ENCODE results near the gene RBM4B.
A peak's percentile ranks its signal among the peaks of the same experiment; 100 is the strongest.

The RBM4B gene

DNA sequence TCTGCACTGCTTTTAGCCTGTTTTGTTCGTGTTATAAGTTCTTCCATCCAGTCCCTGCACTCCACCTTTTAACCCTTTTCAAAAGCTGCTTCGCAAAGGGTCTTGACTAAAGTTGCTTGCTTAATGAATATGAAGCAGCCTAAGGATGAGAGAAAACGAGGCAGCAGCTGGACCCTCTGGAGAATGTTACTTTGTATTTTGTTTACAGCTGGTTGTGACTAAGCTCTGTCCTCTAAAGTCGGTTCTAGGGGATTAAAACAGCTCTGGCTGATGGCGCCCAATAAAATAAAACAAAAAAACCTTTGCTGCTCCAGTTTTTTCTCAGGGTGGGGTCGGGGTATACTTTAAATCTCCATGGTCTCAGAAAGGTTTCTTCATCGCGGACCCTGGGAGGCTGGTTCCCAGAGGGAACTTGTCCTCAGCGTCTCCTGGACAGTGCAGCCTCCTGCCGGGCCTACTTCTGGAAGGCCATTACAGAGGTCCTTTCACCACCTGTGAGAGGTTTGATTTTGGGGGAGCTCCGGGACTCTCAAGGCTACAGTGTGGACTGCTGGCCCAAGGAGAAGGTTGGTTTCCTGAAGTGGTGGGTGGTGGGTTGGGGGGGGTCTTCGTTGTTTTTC is 40.0 kb downstream of the RBM4B start:
- no peaks in the 10 kb centered on the region for H3K9me3 ChIP-seq (replicated peaks in 1 of 11)
- H3K4me3 ChIP-seq, result peak overlapping the region; percentile 16 to 91 (median 78); a peak in 18 of 20 replicates
- H3K4me2 ChIP-seq, result peak overlapping the region; percentile 57 to 86 (median 79)
- peak overlapping the region; percentile 38 to 98 (median 93); a peak in 21 of 22 replicates for H3K27ac ChIP-seq
- TF ChIP-seq Cebpa-rat (IDR thresholded peaks at IDR 0.05), result no peak
- H4K20me1 ChIP-seq, result peaks cover 51 to 94% (median 85%) of the 10 kb centered on the region in 11 experiments
- peaks cover 42 to 85% (median 79%) of the 10 kb centered on the region in 11 experiments for H3K36me3 ChIP-seq
- no peaks in the 10 kb centered on the region for H3K27me3 ChIP-seq
- H3K4me1 ChIP-seq, result peaks cover 42 to 55% (median 45%) of the 10 kb centered on the region in 10 experiments
- peak overlapping the region; percentile 48 to 98 (median 95); a peak in 20 of 22 replicates for H3K9ac ChIP-seq

DNA sequence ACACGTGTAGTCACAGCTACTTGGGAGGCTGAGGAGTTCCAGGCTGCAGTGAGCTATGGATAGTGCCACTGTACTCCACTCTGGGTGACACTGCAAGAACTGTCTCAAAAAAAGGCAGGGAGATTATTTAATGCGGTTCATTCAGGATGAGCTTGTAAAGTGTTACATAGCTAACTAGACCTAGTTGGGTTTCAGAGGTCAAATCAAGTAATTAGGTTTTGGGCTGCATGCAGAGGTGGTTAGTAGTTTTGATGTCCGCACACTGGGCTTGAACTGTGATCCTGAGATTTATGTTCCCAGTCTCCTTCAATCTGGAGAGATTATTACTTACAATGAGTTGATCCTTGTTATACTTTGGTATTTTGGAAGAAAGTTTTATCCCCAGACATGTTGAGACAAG is 41.3 kb downstream of the RBM4B start:
- Histone ChIP-seq H3K9me3 (replicated peaks in 1 of 11) (no peaks in the 10 kb centered on the region), H3K36me3 (peaks cover 44 to 85% (median 79%) of the 10 kb centered on the region in 11 experiments), H3K27ac (peak overlapping the region in 3 of 11 experiments; percentile 13 to 95 (median 91); a peak in 2 of 22 replicates), H3K9ac (peak overlapping the region in 2 of 11 experiments; percentile 4 to 7; a peak in 2 of 22 replicates), H3K4me2 (no peak overlapping the region), H3K4me3 (no peak overlapping the region), H3K27me3 (no peaks in the 10 kb centered on the region), H4K20me1 (peaks cover 51 to 94% (median 85%) of the 10 kb centered on the region in 11 experiments), H3K4me1 (peaks cover 29 to 45% (median 33%) of the 10 kb centered on the region in 10 experiments)
- TF ChIP-seq Cebpa-rat (IDR thresholded peaks at IDR 0.05), result no peak

DNA sequence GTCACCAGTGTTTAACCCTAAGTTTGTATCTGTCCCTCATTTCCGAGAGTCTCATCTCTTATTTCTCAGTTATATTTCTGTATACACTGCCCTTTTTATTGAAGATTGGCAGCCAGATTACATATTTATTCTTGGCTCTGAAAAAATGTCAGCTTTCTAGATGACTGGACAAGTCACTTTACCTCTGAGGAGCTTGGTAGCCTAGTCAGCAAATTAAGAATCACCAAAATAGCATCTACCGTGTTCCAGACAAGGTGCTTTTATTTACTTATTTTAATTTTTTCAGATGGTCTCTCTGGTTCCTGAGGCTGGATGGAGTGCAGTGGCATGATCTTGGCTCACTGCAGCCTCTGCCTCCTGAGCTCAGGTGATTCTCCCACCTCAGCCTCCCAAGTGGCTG is 44.7 kb downstream of the RBM4B start:
- Histone ChIP-seq H4K20me1 (peaks cover 63 to 100% (median 92%) of the 10 kb centered on the region in 11 experiments), H3K9ac (no peak overlapping the region; a peak in 1 of 22 replicates), H3K4me3 (no peak overlapping the region), H3K27me3 (no peaks in the 10 kb centered on the region), H3K4me2 (no peak overlapping the region), H3K27ac (no peak overlapping the region), H3K36me3 (peaks cover 55 to 96% (median 90%) of the 10 kb centered on the region in 11 experiments), H3K4me1 (peaks cover 6 to 23% (median 10%) of the 10 kb centered on the region in 10 experiments), H3K9me3 (replicated peaks in 1 of 11) (no peaks in the 10 kb centered on the region)
- TF ChIP-seq Cebpa-rat (IDR thresholded peaks at IDR 0.05), result no peak

DNA sequence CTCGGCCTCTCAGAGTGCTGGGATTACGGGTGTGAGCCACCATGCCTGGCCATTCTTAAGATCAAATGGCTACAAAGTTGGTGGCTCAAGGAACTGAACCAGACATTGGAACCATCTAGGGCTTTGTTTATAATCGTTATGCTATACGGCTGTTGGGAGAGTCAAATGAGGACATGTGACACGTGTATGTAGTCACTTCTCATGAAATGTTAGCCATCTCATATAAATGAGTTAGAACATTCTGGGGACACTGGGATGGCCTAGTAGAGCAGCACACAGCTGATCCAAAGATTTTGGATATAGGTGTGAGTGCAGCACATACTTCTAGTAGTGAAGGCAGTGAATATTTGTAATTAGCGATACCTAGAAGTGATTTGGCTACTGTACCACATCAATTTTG is 45.8 kb downstream of the RBM4B start:
- no peaks in the 10 kb centered on the region for H3K27me3 ChIP-seq
- no peak overlapping the region for H3K9ac ChIP-seq
- peaks cover 66 to 100% (median 99%) of the 10 kb centered on the region in 11 experiments for H3K36me3 ChIP-seq
- H4K20me1 ChIP-seq, result peaks cover 74 to 100% (median 100%) of the 10 kb centered on the region in 11 experiments
- TF ChIP-seq Cebpa-rat (IDR thresholded peaks at IDR 0.05), result no peak
- H3K4me2 ChIP-seq, result no peak overlapping the region
- no peak overlapping the region for H3K27ac ChIP-seq
- H3K4me3 ChIP-seq, result no peak overlapping the region
- no peaks in the 10 kb centered on the region for H3K9me3 ChIP-seq (replicated peaks in 1 of 11)
- H3K4me1 ChIP-seq, result peaks cover 0 to 16% (median 3%) of the 10 kb centered on the region in 10 experiments; a peak in 6 of 20 replicates

DNA sequence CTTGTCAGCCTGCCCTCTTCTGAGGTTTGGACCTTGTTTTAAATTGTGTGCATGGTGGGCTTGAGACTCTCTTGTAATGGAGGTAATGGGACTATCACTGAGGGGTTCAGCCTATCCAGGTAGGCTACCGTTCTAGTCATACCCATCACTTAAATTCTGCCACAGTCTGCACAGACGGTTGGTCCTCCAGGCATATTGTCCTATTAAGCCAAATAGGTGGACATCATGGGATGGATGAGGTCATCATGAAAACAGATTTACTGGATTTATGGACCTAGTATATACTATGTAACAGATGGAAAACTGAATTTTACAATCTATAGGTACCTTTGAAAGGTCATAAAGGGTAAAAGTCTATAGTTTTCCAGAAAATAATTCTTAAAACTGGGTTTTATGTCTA is 48.3 kb downstream of the RBM4B start:
- H3K36me3 ChIP-seq, result peaks cover 91 to 100% (median 100%) of the 10 kb centered on the region in 11 experiments
- H3K27me3 ChIP-seq, result no peaks in the 10 kb centered on the region
- no peaks in the 10 kb centered on the region for H3K9me3 ChIP-seq (replicated peaks in 1 of 11)
- no peak overlapping the region for H3K4me2 ChIP-seq
- H4K20me1 ChIP-seq, result peaks cover 94 to 100% (median 100%) of the 10 kb centered on the region in 11 experiments
- H3K4me3 ChIP-seq, result no peak overlapping the region
- peaks cover 0 to 26% (median 5%) of the 10 kb centered on the region in 10 experiments; a peak in 4 of 20 replicates for H3K4me1 ChIP-seq
- TF ChIP-seq Cebpa-rat (IDR thresholded peaks at IDR 0.05), result no peak
- no peak overlapping the region for H3K27ac ChIP-seq
- H3K9ac ChIP-seq, result no peak overlapping the region

DNA sequence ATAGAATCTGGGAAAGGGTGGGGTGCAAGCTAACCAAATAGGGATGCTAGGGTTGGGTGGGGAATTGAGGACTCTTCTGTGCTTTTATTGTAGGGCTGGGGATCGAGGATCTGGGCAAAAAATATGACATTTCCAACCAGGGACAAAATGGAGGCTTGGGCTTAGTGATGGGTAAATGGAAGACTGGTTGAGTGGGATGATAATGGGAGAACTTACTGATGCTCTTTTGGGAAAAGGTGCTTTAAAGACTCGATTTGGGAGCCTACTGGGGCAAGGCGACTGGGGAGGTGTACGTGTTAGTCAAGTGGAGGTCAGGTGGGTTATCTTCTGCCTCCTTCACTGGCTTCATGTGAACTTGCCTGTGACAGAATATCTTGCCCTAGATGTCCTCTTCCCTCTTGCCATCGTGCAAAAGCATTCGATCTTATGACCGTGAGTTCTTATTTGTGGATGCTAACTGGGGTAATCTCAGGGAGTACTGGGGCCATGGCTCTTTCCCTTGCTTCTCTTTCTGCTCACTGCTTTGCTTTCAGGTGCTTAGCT is 49.6 kb downstream of the RBM4B start:
- Histone ChIP-seq H3K4me2 (no peak overlapping the region), H3K9me3 (replicated peaks in 1 of 11) (no peaks in the 10 kb centered on the region), H3K9ac (no peak overlapping the region), H3K4me1 (peaks cover 2 to 38% (median 13%) of the 10 kb centered on the region in 10 experiments; a peak in 15 of 20 replicates), H3K27ac (no peak overlapping the region), H3K36me3 (peaks cover 94 to 100% (median 100%) of the 10 kb centered on the region in 11 experiments), H3K27me3 (no peaks in the 10 kb centered on the region), H4K20me1 (peaks cover 100% of the 10 kb centered on the region in 11 experiments), H3K4me3 (no peak overlapping the region)
- no peak for TF ChIP-seq Cebpa-rat (IDR thresholded peaks at IDR 0.05)

DNA sequence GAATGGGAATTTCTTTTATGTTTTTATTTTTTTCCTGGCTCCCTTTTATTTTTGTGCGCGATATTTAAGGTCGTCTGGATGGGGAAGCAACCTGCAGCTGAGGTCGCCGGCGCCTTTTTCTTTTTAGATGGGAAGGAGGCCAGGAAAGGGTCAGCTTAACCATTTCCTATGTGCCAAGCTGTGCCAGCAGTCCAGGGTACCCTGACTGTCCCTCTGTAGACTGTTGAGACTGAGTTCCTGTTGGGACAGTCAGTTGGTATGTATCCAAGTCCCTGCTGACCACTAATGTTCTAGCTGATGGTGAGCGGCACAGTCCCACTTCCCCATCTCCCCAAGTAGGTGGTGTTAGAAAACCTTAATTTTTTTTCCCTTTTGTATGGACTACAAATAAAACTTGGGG is 50.8 kb downstream of the RBM4B start:
- Histone ChIP-seq H3K4me1 (peaks cover 14 to 50% (median 25%) of the 10 kb centered on the region in 10 experiments; a peak in 18 of 20 replicates), H4K20me1 (peaks cover 100% of the 10 kb centered on the region in 11 experiments), H3K36me3 (peaks cover 93 to 100% (median 100%) of the 10 kb centered on the region in 11 experiments), H3K4me2 (0 out of 22 replicates have a peak overlapping the region, but pooled peaks of 1 of the 11 experiments have one; percentile 9), H3K9me3 (replicated peaks in 1 of 11) (no peaks in the 10 kb centered on the region), H3K27me3 (no peaks in the 10 kb centered on the region), H3K9ac (no peak overlapping the region), H3K4me3 (no peak overlapping the region), H3K27ac (no peak overlapping the region)
- no peak for TF ChIP-seq Cebpa-rat (IDR thresholded peaks at IDR 0.05)

DNA sequence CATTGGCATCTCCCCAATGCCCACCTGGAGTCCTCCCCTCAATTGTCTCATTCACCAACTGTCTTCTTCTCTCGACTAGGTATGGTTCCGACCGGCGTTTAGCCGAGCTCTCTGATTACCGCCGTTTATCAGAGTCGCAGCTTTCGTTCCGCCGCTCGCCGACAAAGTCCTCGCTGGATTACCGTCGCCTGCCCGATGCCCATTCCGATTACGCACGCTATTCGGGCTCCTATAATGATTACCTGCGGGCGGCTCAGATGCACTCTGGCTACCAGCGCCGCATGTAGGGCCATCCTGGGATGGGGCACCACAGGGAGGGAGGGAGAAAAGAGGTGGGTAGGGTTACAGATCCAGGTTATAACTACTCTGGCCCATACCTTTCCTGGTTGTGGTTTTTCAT is 51.3 kb downstream of the RBM4B start:
- Histone ChIP-seq H3K4me2 (no peak overlapping the region), H4K20me1 (peaks cover 100% of the 10 kb centered on the region in 11 experiments), H3K4me1 (peaks cover 20 to 52% (median 31%) of the 10 kb centered on the region in 10 experiments; a peak in 18 of 20 replicates), H3K4me3 (no peak overlapping the region), H3K27ac (no peak overlapping the region), H3K9ac (no peak overlapping the region), H3K9me3 (replicated peaks in 1 of 11) (no peaks in the 10 kb centered on the region), H3K36me3 (peaks cover 91 to 100% (median 100%) of the 10 kb centered on the region in 11 experiments), H3K27me3 (no peaks in the 10 kb centered on the region)
- TF ChIP-seq Cebpa-rat (IDR thresholded peaks at IDR 0.05), result no peak

DNA sequence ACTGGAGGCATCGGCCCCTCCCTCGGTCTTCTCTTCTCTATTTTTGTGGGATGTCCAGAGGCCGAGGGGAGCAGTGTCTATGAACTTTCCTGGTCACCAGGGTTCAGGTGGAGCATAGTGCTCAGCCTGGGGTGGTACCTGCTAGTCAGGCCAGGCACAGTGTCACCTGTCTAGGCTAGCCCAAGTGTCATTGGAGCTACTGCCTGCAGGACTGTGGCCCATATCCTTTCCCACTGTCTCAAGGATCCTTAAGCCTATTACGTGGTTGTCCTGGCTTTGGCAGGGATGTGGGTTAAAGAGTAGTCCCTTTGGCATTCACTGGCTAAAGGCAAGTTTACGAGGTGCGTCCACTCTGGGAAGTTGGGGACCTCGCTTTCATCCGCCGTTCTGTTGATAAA is 51.9 kb downstream of the RBM4B start:
- Histone ChIP-seq H3K4me2 (no peak overlapping the region), H3K27me3 (no peaks in the 10 kb centered on the region), H3K36me3 (peaks cover 89 to 100% (median 100%) of the 10 kb centered on the region in 11 experiments), H4K20me1 (peaks cover 100% of the 10 kb centered on the region in 11 experiments), H3K9me3 (replicated peaks in 1 of 11) (no peaks in the 10 kb centered on the region), H3K4me3 (no peak overlapping the region), H3K4me1 (peaks cover 26 to 59% (median 37%) of the 10 kb centered on the region in 10 experiments; a peak in 19 of 20 replicates), H3K9ac (no peak overlapping the region), H3K27ac (no peak overlapping the region)
- no peak for TF ChIP-seq Cebpa-rat (IDR thresholded peaks at IDR 0.05)
